Measurements from ENCODE around the gene ST3GAL4. TPM values are rescaled to one million over a fixed set of nuclear protein-coding genes. Genes with fewer than 3 reads are reported as not detected.
"Not testable (repeated sequence)": the region's sequence is repeated elsewhere in the genome, so short reads cannot be mapped to it uniquely, and the experiment has no call there.

The ST3GAL4 gene
- polyA plus RNA-seq, 2 of the 4 experiments (the other 2 are of a cell fraction): 11.9 to 17.5 TPM

DNA sequence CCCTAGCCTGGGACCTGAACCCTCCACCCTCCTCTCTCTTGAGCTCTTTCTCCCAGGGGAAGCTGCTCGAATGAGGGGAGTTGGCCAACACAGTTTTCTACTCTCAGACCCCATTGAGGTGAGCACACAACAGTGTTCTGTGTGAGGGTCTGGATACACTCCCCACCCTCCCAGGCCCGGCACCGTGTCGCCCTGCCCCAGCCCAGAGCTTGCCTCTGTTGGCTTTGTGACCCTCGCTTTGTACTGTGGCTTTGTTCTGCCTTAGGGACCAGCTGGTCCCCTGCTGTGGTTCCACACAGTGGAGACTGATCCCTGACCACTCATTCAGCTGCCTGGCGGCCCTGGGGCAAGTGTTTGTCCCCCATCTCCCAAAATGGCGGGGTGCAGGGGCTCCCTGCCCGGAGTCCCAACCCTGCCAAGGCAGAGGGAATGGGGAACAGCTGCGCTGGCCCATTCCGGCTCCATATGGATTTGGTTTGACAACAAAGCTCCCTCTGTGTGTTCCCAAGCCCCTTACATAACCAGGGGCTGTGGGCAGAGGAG, 8.3 kb downstream of the ST3GAL4 start (continued):
- TF ChIP-seq, protein P1, sequence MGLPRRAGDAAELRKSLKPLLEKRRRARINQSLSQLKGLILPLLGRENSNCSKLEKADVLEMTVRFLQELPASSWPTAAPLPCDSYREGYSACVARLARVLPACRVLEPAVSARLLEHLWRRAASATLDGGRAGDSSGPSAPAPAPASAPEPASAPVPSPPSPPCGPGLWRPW (IDR thresholded peaks at IDR 0.05): no peak
- TF ChIP-seq, protein P2, sequence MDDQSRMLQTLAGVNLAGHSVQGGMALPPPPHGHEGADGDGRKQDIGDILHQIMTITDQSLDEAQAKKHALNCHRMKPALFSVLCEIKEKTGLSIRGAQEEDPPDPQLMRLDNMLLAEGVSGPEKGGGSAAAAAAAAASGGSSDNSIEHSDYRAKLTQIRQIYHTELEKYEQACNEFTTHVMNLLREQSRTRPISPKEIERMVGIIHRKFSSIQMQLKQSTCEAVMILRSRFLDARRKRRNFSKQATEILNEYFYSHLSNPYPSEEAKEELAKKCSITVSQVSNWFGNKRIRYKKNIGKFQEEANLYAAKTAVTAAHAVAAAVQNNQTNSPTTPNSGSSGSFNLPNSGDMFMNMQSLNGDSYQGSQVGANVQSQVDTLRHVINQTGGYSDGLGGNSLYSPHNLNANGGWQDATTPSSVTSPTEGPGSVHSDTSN (IDR thresholded peaks at IDR 0.05): no peak
- TF ChIP-seq GATA3 (IDR thresholded peaks at IDR 0.05; ENCODE audit: borderline replicate concordance) (no peak), BHLHE40 (IDR thresholded peaks at IDR 0.05; ENCODE audit: low read depth, low read length) (no peak), ZNF302 (CRISPR knock-in tag; IDR thresholded peaks at IDR 0.05) (no peak), POLR2A (IDR thresholded peaks at IDR 0.05; ENCODE audit: low read length) (no peak)

DNA sequence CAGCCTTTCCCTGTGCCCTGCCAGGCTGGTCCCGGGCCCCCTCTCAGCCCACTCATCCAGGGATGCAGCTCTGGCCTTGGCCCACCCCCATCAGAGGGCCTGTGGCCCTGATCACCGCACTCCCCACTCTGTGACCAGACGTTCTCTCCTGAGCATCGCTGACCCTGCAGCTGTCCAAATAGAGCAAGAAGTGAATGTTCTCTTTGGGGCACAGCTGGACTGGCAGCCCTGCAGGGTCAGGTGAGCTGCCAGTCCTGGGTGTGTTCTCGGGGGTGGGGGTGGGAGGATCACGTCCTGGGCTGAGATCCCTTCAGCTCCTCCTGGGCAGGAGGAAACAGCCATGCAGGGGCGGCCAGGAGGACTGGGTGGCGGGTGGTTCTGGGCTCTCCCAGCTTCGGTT, 9.2 kb downstream of the ST3GAL4 start:
- H3K4me2 ChIP-seq; H3K4me3 ChIP-seq; DNase-seq (ENCODE audit: low read depth in 1 of 2, low spot score in 1 of 2); H3K27ac ChIP-seq; H3K4me1 ChIP-seq; H3K9me3 ChIP-seq; CTCF ChIA-PET; FAIRE-seq; POLR2A ChIA-PET; ATAC-seq: not testable (repeated sequence)
- WGBS (ENCODE audit: missing lambda C conversion rate): no CpG with 5 or more reads among the region's 9 CpGs

DNA sequence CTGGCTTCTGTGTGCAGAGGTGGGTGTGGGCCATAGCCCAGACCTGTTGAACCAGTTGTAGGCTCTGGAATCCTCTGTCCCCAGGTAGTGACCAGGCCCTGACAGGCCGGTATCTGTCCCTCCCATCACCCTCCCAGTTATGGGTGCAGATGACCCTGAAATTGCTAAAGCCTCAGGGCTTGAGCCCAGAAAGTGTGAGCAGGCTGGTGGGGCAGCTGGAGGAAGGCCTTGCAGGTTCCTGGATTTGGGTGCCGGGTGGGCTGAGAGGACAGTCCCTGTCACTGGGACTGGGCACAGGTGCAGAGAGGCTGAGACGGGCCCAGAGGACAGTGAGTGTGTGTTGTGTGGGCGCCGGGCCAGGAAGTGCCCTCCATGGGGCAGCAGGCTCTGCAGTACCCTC, 10.0 kb downstream of the ST3GAL4 start:
- 87% methylated on average over 3 of the region's 5 CpGs for WGBS (ENCODE audit: missing lambda C conversion rate)
- H3K4me1 ChIP-seq; FAIRE-seq; DNase-seq (ENCODE audit: low read depth in 1 of 2, low spot score in 1 of 2); CTCF ChIA-PET; ATAC-seq; H3K4me3 ChIP-seq; H3K4me2 ChIP-seq; H3K27ac ChIP-seq; POLR2A ChIA-PET; H3K9me3 ChIP-seq: not testable (repeated sequence)

DNA sequence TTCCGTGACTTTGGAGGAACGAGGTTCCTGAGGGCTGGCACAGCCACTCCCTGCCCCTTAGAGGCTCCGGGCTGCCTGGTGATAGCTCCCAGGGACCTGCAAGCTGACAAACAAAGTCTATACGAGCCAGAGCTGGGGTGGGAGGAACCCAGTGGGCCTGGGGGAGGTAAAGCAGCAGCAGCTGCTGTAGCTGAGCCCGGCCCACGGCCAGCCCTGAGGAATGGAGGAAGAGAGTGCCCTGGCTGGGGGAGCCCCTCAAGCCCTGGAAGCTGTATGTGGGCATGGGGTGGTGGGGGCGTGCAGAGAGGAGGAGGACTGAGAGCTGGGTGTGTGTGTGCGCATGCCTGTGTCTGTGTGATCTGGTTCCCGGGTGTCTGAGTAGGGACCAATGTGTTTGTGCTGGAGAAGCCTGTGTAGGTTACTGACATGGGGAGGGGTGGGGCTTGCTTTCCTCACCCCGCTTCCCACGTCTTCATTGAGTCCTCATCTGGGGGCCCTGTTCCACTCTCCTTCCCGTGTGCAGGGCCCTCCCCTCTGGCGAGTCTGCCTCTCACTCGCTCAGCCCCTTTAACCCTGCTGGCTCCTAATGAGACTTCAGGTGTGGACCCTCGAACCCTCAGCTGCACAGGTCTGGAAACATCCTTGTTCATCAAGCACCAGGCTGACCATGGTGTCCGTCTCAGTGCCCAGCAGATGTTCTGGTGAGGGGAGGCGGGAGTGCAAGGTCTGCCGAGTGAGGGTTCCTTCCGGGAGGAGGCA, 10.8 kb downstream of the ST3GAL4 start:
- POLR2A ChIA-PET: no interaction called here
- no peak for DNase-seq (ENCODE audit: low read depth in 1 of 2, low spot score in 1 of 2)
- Histone ChIP-seq H3K4me2 (no peak overlapping the region), H3K4me3 (no peak overlapping the region), H3K27ac (no peak overlapping the region), H3K4me1 (no peaks in the 10 kb centered on the region), H3K9me3 (no peaks in the 10 kb centered on the region)
- TF ChIP-seq, protein P3, sequence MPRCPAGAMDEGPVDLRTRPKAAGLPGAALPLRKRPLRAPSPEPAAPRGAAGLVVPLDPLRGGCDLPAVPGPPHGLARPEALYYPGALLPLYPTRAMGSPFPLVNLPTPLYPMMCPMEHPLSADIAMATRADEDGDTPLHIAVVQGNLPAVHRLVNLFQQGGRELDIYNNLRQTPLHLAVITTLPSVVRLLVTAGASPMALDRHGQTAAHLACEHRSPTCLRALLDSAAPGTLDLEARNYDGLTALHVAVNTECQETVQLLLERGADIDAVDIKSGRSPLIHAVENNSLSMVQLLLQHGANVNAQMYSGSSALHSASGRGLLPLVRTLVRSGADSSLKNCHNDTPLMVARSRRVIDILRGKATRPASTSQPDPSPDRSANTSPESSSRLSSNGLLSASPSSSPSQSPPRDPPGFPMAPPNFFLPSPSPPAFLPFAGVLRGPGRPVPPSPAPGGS (IDR thresholded peaks at IDR 0.05): no peak
- TF ChIP-seq ZC3H11A (IDR thresholded peaks at IDR 0.05) (no peak), KDM5A (IDR thresholded peaks at IDR 0.05) (no peak), RARB (CRISPR knock-in tag; IDR thresholded peaks at IDR 0.05) (no peak), SREBF2 (IDR thresholded peaks at IDR 0.05) (no peak), ESRRA (IDR thresholded peaks at IDR 0.05; ENCODE audit: borderline replicate concordance, low read length) (no peak), CEBPB (IDR thresholded peaks at IDR 0.05) (no peak)
- WGBS (ENCODE audit: missing lambda C conversion rate): 92% methylated on average over 9 of the region's 19 CpGs
- ATAC-seq: no peak
- CTCF ChIA-PET: no interaction called here
- no peak for FAIRE-seq

DNA sequence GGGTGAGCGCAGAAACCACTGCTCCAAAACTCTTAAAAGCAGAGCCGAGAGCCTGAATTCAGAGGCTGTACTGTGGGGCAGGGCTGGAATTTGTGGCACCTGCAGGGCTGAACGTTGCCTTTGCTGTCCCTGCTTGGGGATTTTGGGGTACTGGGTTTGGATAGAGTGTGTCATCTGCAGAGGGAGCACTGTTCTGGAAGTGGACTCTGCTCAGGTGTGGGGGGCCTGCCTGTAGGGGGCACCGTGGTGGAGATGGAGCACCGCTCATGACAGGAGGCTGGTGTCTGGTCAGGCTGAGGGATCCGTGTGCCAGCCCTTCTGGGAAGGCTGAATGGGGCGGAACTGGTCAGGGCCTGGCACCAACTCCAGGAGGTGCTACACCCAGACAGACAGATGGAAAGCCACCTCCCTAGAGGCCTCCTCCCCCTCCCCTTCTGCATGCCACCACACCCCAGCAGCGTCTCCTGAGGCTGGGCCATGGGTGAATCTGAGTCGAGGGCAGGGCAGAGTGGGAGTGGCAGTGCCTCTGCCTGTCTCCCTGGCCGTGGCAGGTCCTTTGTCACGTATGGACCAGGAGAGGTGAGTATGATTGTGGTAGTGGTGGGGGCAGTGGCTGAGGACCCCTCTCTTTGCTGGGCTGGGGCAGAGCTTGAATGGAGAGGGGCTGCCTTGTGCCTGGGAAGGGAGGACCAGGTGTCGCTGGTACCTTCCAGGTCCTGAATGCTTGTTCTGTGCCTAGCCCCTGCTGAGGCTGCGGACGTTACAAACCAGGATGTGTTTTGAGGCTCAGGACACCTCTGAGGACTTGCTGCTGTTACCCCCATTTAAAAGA, 11.6 kb downstream of the ST3GAL4 start:
- POLR2A ChIA-PET; H3K4me3 ChIP-seq; H3K4me1 ChIP-seq; H3K4me2 ChIP-seq; H3K9me3 ChIP-seq; CTCF ChIA-PET; DNase-seq (ENCODE audit: low read depth in 1 of 2, low spot score in 1 of 2); FAIRE-seq; H3K27ac ChIP-seq: not testable (repeated sequence)
- WGBS (ENCODE audit: missing lambda C conversion rate): 80% methylated on average over 8 of the region's 14 CpGs
- ATAC-seq: peak; percentile 40 to 52; a peak in 4 of 6 replicates

DNA sequence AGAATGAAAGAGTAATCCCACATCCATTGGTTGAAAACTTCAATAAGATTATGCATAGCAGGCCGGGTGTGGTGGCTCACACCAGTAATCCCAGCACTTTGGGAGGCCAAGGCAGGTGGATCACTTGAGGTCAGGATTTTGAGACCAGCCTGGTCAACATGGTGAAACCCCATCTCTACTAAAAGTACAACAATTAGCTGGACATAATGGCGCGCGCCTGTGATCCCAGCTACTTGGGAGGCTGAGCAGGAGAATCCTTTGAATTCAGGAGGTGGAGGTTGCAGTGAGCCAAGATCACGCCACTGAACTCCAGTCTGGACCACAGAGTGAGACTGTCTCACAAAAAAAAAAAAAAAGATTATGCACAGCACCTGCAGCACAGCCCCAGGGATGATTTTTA, 12.3 kb downstream of the ST3GAL4 start:
- H3K9me3 ChIP-seq; POLR2A ChIA-PET; H3K4me3 ChIP-seq; DNase-seq (ENCODE audit: low read depth in 1 of 2, low spot score in 1 of 2); ATAC-seq; H3K4me1 ChIP-seq; H3K4me2 ChIP-seq; H3K27ac ChIP-seq; CTCF ChIA-PET; FAIRE-seq: not testable (repeated sequence)
- WGBS (ENCODE audit: missing lambda C conversion rate): 96% methylated on average over 5 of the region's 5 CpGs

DNA sequence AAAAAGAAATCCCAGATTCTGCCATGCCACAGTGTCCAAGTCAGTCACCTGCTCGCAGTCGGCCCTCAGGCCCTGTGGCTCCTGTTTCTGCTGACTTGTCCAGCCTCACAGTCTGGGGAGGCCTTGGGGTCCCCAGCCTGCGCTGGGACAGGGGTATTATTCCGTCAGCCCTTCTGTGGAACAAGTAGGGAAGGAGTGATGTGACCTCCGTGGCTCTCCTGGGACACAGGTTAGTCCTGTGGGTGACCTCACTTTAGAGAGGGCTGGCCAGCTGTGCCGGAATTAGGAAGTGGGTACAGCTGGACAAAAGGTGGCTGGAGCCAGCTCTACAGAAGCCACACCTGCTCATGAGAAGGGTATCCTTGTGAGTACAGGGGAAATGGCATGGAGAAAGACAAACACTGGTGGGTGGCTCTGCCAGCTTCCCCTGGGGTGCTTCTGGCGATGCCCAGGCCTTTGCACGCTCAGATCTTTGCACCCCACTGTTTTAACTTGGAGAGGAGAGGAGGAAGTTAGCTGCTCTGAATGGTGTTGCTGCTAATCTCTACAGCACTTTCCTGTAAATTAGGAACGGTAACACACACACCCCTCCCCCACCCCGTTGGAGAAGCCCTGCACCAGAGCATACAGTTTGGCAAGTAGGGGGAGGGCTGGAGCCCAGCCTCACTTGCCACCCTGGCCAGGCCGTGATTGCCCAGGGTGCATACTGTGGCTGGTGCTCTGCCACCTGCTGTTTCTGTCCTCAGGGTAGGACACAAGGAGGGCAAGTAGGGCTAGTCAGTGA, 13.0 kb downstream of the ST3GAL4 start:
- POLR2A ChIA-PET; H3K4me3 ChIP-seq; FAIRE-seq; H3K4me2 ChIP-seq; H3K27ac ChIP-seq; H3K9me3 ChIP-seq; H3K4me1 ChIP-seq; CTCF ChIA-PET; DNase-seq (ENCODE audit: low read depth in 1 of 2, low spot score in 1 of 2): not testable (repeated sequence)
- WGBS (ENCODE audit: missing lambda C conversion rate): 87% methylated on average over 4 of the region's 11 CpGs
- peak in 1 of 2 experiments; percentile 28; a peak in 2 of 6 replicates for ATAC-seq

Data from A549 (cell line).